OCI-LY7 (cell line): ENCODE data around the gene ADD1. TPM values are rescaled to one million over a fixed set of nuclear protein-coding genes. Genes with fewer than 3 reads are reported as not detected.

Experiments
- BruUV-seq: library from RNA; stranded (reverse); fragments of 400-500 nt; replicated peaks from 2 replicates; lab custom pipeline; 2021; lab: Mats Ljungman, UMichigan
- CTCF ChIA-PET: fragments of 300-600 bp; sonication (Branson Sonifier 250); formaldehyde crosslinking; loops from one replicate; lab custom pipeline; 2022; ENCODE audit warnings: antibody characterized with exemption; ENCODE audit not compliant: unreplicated experiment; lab: Charles Lee
- POLR2A ChIA-PET: fragments of 300-600 bp; sonication (Branson Sonifier 250); formaldehyde crosslinking; loops from one replicate; lab custom pipeline; 2022; ENCODE audit warnings: antibody characterized with exemption; lab: Charles Lee
- DNase-seq: peaks from one replicate; pipeline ENCODE4 v3.0.0-alpha.2; 2015; ENCODE audit warnings: low spot score
- H2AFZ ChIP-seq: fragments of 200-600 bp; sonication (generic), shearing (Covaris generic); 2 replicates; pipeline ENCODE4 v1.6.1; 2014; ENCODE audit warnings: mild to moderate bottlenecking, antibody characterized with exemption, low read length, moderate library complexity
- H3K27ac ChIP-seq: fragments of 200-600 bp; sonication (generic); 2 replicates; pipeline ENCODE4 v1.5.1; 2014; ENCODE audit warnings: mixed run types, low read depth, mild to moderate bottlenecking, moderate library complexity, low read length, inconsistent platforms; ENCODE audit not compliant: poor library complexity, severe bottlenecking
- H3K36me3 ChIP-seq: fragments of 200-600 bp; sonication (generic); 2 replicates; pipeline ENCODE4 v1.6.1; 2014; ENCODE audit warnings: mild to moderate bottlenecking, antibody characterized with exemption, low read length, moderate library complexity, mixed read lengths; ENCODE audit not compliant: insufficient read depth
- H3K4me1 ChIP-seq: fragments of 200-600 bp; sonication (generic); 2 replicates; pipeline ENCODE4 v1.5.1; 2014; ENCODE audit warnings: mild to moderate bottlenecking, low read length; ENCODE audit not compliant: insufficient read depth, poor library complexity, severe bottlenecking
- H3K4me2 ChIP-seq: fragments of 200-600 bp; sonication (generic); 2 replicates; pipeline ENCODE4 v1.6.1; 2014; ENCODE audit warnings: mild to moderate bottlenecking, low read length
- H3K4me3 ChIP-seq: fragments of 200-600 bp; sonication (generic); 2 replicates; pipeline ENCODE4 v1.5.1; 2014; ENCODE audit warnings: mild to moderate bottlenecking, low read depth, low read length; ENCODE audit not compliant: poor library complexity, severe bottlenecking
- H3K79me2 ChIP-seq: fragments of 200-600 bp; sonication (generic); 2 replicates; pipeline ENCODE4 v1.6.1; 2016; ENCODE audit warnings: low read depth, mild to moderate bottlenecking, low read length, moderate library complexity, mixed read lengths; ENCODE audit not compliant: insufficient read depth
- H3K9me2 ChIP-seq: fragments of 200-600 bp; sonication (generic); 2 replicates; pipeline ENCODE4 v1.6.1; 2016; ENCODE audit warnings: mild to moderate bottlenecking, low read length, mixed read lengths; ENCODE audit not compliant: insufficient read depth
- H3K9me3 ChIP-seq: fragments of 200-600 bp; sonication (generic); 2 replicates; pipeline ENCODE4 v1.6.1; 2014; ENCODE audit warnings: mild to moderate bottlenecking, mixed run types, low read length, mixed read lengths
- H4K20me1 ChIP-seq: fragments of 200-600 bp; sonication (generic); 2 replicates; pipeline ENCODE4 v1.6.1; 2014; ENCODE audit warnings: mild to moderate bottlenecking, antibody characterized with exemption, low read length, moderate library complexity, mixed read lengths; ENCODE audit not compliant: insufficient read depth
- EZH2phosphoT487 ChIP-seq: fragments of 200-600 bp; sonication (generic); IDR thresholded peaks from 2 replicates; pipeline ENCODE4 v1.6.1; 2018; ENCODE audit warnings: low read depth, borderline replicate concordance, mild to moderate bottlenecking, mixed run types, antibody characterized with exemption, low read length, moderate library complexity, mixed read lengths
- intact Hi-C: fragments of 100-400 bp; cut with micrococcal nuclease; formaldehyde crosslinking; loops from one replicate; pipeline ENCODE4 v1.10.0; 2022; ENCODE audit not compliant: unreplicated experiment
- total RNA-seq, 2 experiments: library from RNA; depleted of rRNA in 1 of 2; stranded (reverse); fragments of >200 nt in 1 of 2; shearing (Covaris generic) in 1 of 2; gene quantifications; 2 replicates each; pipeline ENCODE4 v1.2.3, GENCODE V29; 2014 to 2022
- TF ChIP-seq, protein P1 (sequence below): fragments of 200-600 bp; sonication (generic); conservative IDR thresholded peaks from 2 replicates; pipeline ENCODE4 v1.5.1; 2014; ENCODE audit warnings: mild to moderate bottlenecking, antibody characterized with exemption, low read length, moderate library complexity, mixed read lengths

ADD1 gene
- total RNA-seq, 2 experiments from 2014 or later: 85.3 to 108 TPM

DNA sequence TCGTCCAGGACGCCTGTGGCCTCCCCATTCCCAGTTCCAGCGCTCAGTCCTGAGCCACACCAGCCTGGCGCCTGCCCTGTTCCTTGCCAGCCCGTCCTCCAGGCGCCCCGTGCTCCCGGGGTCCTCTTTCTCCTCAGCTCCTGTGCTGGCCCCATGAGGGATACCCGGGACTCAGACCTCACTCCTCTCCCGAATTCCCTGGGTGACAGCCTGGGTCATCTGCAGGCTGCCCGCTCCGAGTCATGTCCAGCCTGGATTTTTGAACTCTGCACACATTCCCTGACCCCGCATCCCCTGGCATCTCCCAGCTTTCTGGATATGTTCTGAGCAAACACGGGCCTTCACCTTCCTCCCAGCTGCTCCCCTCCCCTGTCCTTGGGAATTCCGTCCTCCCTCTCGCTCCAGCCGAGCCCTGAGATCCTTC lies 14.9 kb upstream of the ADD1 start:
- Histone ChIP-seq H3K4me3 (no peak overlapping the region), H2AFZ (no peak overlapping the region), H3K9me3 (no peaks in the 10 kb centered on the region), H3K36me3 (no peaks in the 10 kb centered on the region), H3K4me1 (peaks cover 16% of the 10 kb centered on the region), H3K9me2 (no peaks in the 10 kb centered on the region), H3K79me2 (no peaks in the 10 kb centered on the region), H4K20me1 (no peaks in the 10 kb centered on the region), H3K4me2 (no peak overlapping the region), H3K27ac (no peak overlapping the region)
- ChIA-PET POLR2A (no interaction called here), CTCF (no interaction called here)
- intact Hi-C loops: no loop called here
- TF ChIP-seq, protein P1, sequence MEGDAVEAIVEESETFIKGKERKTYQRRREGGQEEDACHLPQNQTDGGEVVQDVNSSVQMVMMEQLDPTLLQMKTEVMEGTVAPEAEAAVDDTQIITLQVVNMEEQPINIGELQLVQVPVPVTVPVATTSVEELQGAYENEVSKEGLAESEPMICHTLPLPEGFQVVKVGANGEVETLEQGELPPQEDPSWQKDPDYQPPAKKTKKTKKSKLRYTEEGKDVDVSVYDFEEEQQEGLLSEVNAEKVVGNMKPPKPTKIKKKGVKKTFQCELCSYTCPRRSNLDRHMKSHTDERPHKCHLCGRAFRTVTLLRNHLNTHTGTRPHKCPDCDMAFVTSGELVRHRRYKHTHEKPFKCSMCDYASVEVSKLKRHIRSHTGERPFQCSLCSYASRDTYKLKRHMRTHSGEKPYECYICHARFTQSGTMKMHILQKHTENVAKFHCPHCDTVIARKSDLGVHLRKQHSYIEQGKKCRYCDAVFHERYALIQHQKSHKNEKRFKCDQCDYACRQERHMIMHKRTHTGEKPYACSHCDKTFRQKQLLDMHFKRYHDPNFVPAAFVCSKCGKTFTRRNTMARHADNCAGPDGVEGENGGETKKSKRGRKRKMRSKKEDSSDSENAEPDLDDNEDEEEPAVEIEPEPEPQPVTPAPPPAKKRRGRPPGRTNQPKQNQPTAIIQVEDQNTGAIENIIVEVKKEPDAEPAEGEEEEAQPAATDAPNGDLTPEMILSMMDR: no peak
- no peak for TF ChIP-seq EZH2phosphoT487
- no TSS peak for BruUV-seq
- DNase-seq: no peak

DNA sequence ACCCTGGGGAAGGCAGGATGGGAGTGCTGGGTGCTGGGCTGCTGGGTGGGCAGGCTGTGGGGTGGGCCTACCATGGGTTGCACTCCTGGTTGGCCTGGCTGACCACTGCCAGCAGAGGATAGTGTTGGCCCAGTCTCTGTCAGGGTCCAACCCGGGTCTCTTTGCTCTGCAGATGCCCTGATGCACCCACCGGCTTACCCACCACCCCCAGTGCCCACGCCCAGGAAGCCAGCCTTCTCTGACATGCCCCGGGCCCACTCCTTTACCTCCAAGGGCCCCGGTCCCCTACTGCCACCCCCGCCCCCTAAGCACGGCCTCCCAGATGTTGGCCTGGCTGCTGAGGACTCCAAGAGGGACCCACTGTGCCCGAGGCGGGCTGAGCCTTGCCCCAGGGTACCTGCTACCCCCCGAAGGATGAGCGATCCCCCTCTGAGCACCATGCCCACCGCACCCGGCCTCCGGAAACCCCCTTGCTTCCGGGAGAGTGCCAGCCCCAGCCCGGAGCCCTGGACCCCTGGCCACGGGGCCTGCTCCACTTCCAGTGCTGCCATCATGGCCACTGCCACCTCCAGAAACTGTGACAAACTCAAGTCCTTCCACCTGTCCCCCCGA lies 14.2 kb upstream of the ADD1 start:
- Histone ChIP-seq H3K4me2 (no peak overlapping the region), H3K27ac (no peak overlapping the region), H3K9me2 (no peaks in the 10 kb centered on the region), H4K20me1 (no peaks in the 10 kb centered on the region), H3K79me2 (no peaks in the 10 kb centered on the region), H3K4me1 (peaks cover 21% of the 10 kb centered on the region), H3K4me3 (no peak overlapping the region), H3K36me3 (no peaks in the 10 kb centered on the region), H3K9me3 (no peaks in the 10 kb centered on the region), H2AFZ (no peak overlapping the region)
- POLR2A ChIA-PET: no interaction called here
- no peak for DNase-seq
- no TSS peak for BruUV-seq
- intact Hi-C loops: no loop called here
- CTCF ChIA-PET: no interaction called here
- TF ChIP-seq, protein P1: no peak
- no peak for TF ChIP-seq EZH2phosphoT487

DNA sequence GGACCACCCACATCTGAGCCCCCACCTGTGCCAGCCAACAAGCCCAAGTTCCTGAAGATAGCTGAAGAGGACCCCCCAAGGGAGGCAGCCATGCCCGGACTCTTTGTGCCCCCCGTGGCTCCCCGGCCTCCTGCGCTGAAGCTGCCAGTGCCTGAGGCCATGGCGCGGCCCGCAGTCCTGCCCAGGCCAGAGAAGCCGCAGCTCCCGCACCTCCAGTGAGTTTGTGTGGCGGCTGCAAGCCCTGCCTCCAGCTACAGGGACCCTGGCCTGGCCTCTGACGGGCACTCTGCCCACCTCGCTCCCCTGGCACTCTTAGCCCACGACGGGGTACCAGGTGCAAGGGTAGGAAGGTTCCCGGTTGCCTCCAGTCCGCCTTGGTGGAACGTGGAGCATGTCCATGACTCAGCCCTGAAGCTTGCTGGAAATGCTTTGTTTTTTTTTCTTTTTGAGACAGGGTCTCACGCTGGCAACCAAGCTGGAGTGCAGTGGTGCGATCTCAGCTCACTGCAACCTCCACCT lies 13.7 kb upstream of the ADD1 start:
- Histone ChIP-seq H3K9me2 (no peaks in the 10 kb centered on the region), H2AFZ (no peak overlapping the region), H3K27ac (no peak overlapping the region), H3K36me3 (no peaks in the 10 kb centered on the region), H3K4me3 (no peak overlapping the region), H3K4me2 (no peak overlapping the region), H3K9me3 (no peaks in the 10 kb centered on the region), H4K20me1 (no peaks in the 10 kb centered on the region; the same call in 1 of the 2 replicates), H3K79me2 (no peaks in the 10 kb centered on the region), H3K4me1 (peaks cover 27% of the 10 kb centered on the region)
- ChIA-PET POLR2A (no interaction called here), CTCF (no interaction called here)
- DNase-seq: no peak
- intact Hi-C loops: no loop called here
- no peak for TF ChIP-seq EZH2phosphoT487
- TF ChIP-seq, protein P1: no peak
- no TSS peak for BruUV-seq
